NCI-H2081 treated with DMSO at 0.1 percent for 48 hours (cell line): ENCODE data around the gene CHTF18.
"Not testable (repeated sequence)": the region's sequence is repeated elsewhere in the genome, so short reads cannot be mapped to it uniquely, and the experiment has no call there.

Experiments used
- DNase-seq: peaks from one replicate; lab custom pipeline; 2025; lab: John Stamatoyannopoulos, UW

CHTF18 gene

GRCh38 chr16:830871-831570, 42.6 kb downstream of the CHTF18 start:
- no peak for DNase-seq

GRCh38 chr16:831571-832413, 43.4 kb downstream of the CHTF18 start:
- DNase-seq: no peak

- no peak for DNase-seq
Observed at GRCh38 chr16:832652-833336, 44.4 kb downstream of the CHTF18 start.

GRCh38 chr16:833411-833810, 45.0 kb downstream of the CHTF18 start:
- DNase-seq: no peak

GRCh38 chr16:835373-835772, 47.0 kb downstream of the CHTF18 start:
- DNase-seq: no peak

- no peak for DNase-seq
Observed at GRCh38 chr16:836221-836620, 47.8 kb downstream of the CHTF18 start.

GRCh38 chr16:836822-837221, 48.4 kb downstream of the CHTF18 start:
- DNase-seq: not testable (repeated sequence)

- no peak for DNase-seq
Observed at GRCh38 chr16:838741-839140, 50.3 kb downstream of the CHTF18 start.

- DNase-seq: no peak
Observed at GRCh38 chr16:839643-840408, 51.4 kb downstream of the CHTF18 start.

- DNase-seq: no peak
Observed at GRCh38 chr16:840561-841454, 52.4 kb downstream of the CHTF18 start.

GRCh38 chr16:841455-842060, 53.1 kb downstream of the CHTF18 start:
- DNase-seq: no peak

GRCh38 chr16:842061-842476, 53.6 kb downstream of the CHTF18 start:
- no peak for DNase-seq

GRCh38 chr16:842711-843560, 54.5 kb downstream of the CHTF18 start:
- DNase-seq: no peak

- DNase-seq: no peak
Observed at GRCh38 chr16:843771-844170, 55.4 kb downstream of the CHTF18 start.

GRCh38 chr16:844638-845350, 56.4 kb downstream of the CHTF18 start:
- DNase-seq: no peak

GRCh38 chr16:845351-845745, 56.9 kb downstream of the CHTF18 start:
- DNase-seq: no peak

GRCh38 chr16:847151-847550, 58.7 kb downstream of the CHTF18 start:
- DNase-seq: no peak
